Keratinocyte (primary cell): ENCODE data around the gene TIMM22. TPM values are rescaled to one million over a fixed set of nuclear protein-coding genes. Genes with fewer than 3 reads are reported as not detected.

Experiments used
- DNase-seq: peaks from one replicate; pipeline ENCODE4 v3.0.0-alpha.2; 2011; ENCODE audit warnings: low read depth, missing footprints, low spot score
- FAIRE-seq: peaks from 2 replicates; lab custom pipeline; 2011; peaks lifted over from hg19 to GRCh38; lab: Jason Lieb, UNC
- H2AFZ ChIP-seq: 2 replicates; pipeline ENCODE4 v1.6.0; 2012; ENCODE audit warnings: low read length, control low read depth, inconsistent platforms; ENCODE audit not compliant: control insufficient read depth
- H3K27ac ChIP-seq: 2 replicates; pipeline ENCODE4 v1.5.1; 2011; ENCODE audit warnings: low read length; ENCODE audit not compliant: control insufficient read depth, insufficient read depth
- H3K27me3 ChIP-seq: 3 replicates; pipeline ENCODE4 v1.6.0; 2011; ENCODE audit warnings: low read length; ENCODE audit not compliant: control insufficient read depth, insufficient read depth; ENCODE audit errors: extremely low read depth
- H3K36me3 ChIP-seq, 2 experiments: 2 replicates in 1 of 2; 3 replicates in 1 of 2; pipeline ENCODE4 v1.5.1; 2011; ENCODE audit warnings: low read length in 2 of 2, mild to moderate bottlenecking in 1 of 2; ENCODE audit not compliant: control insufficient read depth in 2 of 2, insufficient read depth in 2 of 2; ENCODE audit errors: extremely low read depth in 1 of 2
- H3K4me1 ChIP-seq: 3 replicates; pipeline ENCODE4 v1.5.1; 2011; ENCODE audit warnings: low read length; ENCODE audit not compliant: control insufficient read depth, insufficient read depth; ENCODE audit errors: extremely low read depth
- H3K4me2 ChIP-seq: 3 replicates; pipeline ENCODE4 v1.6.0; 2011; ENCODE audit warnings: low read depth, low read length; ENCODE audit not compliant: control insufficient read depth, insufficient read depth; ENCODE audit errors: extremely low read depth
- H3K4me3 ChIP-seq, 3 experiments: fragments of 200-600 bp in 1 of 3; sonication (generic) in 1 of 3; 2 replicates in 2 of 3; 3 replicates in 1 of 3; pipeline ENCODE4 v1.5.1; 2011 to 2016; ENCODE audit warnings: low read length in 3 of 3, mild to moderate bottlenecking in 3 of 3, control low read depth in 2 of 3, inconsistent platforms in 1 of 3, low read depth in 1 of 3, mixed read lengths in 1 of 3, mixed run types in 1 of 3, moderate library complexity in 1 of 3; ENCODE audit not compliant: control insufficient read depth in 2 of 3, insufficient read depth in 2 of 3; ENCODE audit errors: extremely low read depth in 1 of 3
- H3K79me2 ChIP-seq: 2 replicates; pipeline ENCODE4 v1.6.0; 2012; ENCODE audit warnings: low read length; ENCODE audit not compliant: control insufficient read depth, insufficient read depth
- H3K9ac ChIP-seq: 3 replicates; pipeline ENCODE4 v1.6.0; 2011; ENCODE audit warnings: low read length; ENCODE audit not compliant: control insufficient read depth, insufficient read depth; ENCODE audit errors: extremely low read depth
- H3K9me1 ChIP-seq: 3 replicates; pipeline ENCODE4 v1.6.0; 2011; ENCODE audit warnings: low read length; ENCODE audit not compliant: control insufficient read depth, insufficient read depth; ENCODE audit errors: extremely low read depth
- H3K9me3 ChIP-seq: 2 replicates; pipeline ENCODE4 v1.5.1; 2012; ENCODE audit warnings: low read depth, low read length; ENCODE audit not compliant: control insufficient read depth
- H4K20me1 ChIP-seq: 3 replicates; pipeline ENCODE4 v1.6.0; 2011; ENCODE audit warnings: low read length; ENCODE audit not compliant: control insufficient read depth, insufficient read depth; ENCODE audit errors: extremely low read depth
- EZH2 ChIP-seq: IDR thresholded peaks from one replicate; pipeline ENCODE4 v1.6.1; 2012; ENCODE audit warnings: inconsistent platforms, mild to moderate bottlenecking, low read length, moderate library complexity
- dilution Hi-C: fragments of 300-500 bp; cut with MboI; formaldehyde crosslinking; loops from one replicate; pipeline ENCODE4 v1.7.0; 2020; ENCODE audit warnings: low sequenced_read_pairs; ENCODE audit not compliant: extremely low pct_ligation_motif_present
- polyA plus RNA-seq, 5 experiments: library from polyadenylated mRNA; depleted of rRNA in 3 of 5; stranded (reverse) in 3 of 5; stranded (forward) in 1 of 5; unstranded in 1 of 5; fragments of >200 nt; gene quantifications; 1 replicate in 1 of 5; 2 replicates in 3 of 5; 3 replicates in 1 of 5; pipeline versions ENCODE4 v1.2.1 to v1.2.3, GENCODE V29; 2011 to 2012; ENCODE audit warnings: missing spikeins in 2 of 5, low read depth in 1 of 5, low replicate concordance in 1 of 5
- TF ChIP-seq, protein P1 (sequence below), 3 experiments: IDR thresholded peaks in 1 of 3; conservative IDR thresholded peaks in 1 of 3; optimal IDR thresholded peaks in 1 of 3; 2 replicates in 2 of 3; 3 replicates in 1 of 3; pipeline versions ENCODE3 to v1.5.1; 2011; ENCODE audit warnings: low read length in 3 of 3, mild to moderate bottlenecking in 3 of 3, moderate library complexity in 2 of 3, control low read depth in 1 of 3, inconsistent platforms in 1 of 3; ENCODE audit not compliant: insufficient read depth in 2 of 3; ENCODE audit errors: extremely low read depth in 1 of 3

The TIMM22 gene
- polyA plus RNA-seq, 1 donor (not counting 4 experiments of a cell fraction or from before 2014, with no cell fraction given), result 14.4 TPM

DNA sequence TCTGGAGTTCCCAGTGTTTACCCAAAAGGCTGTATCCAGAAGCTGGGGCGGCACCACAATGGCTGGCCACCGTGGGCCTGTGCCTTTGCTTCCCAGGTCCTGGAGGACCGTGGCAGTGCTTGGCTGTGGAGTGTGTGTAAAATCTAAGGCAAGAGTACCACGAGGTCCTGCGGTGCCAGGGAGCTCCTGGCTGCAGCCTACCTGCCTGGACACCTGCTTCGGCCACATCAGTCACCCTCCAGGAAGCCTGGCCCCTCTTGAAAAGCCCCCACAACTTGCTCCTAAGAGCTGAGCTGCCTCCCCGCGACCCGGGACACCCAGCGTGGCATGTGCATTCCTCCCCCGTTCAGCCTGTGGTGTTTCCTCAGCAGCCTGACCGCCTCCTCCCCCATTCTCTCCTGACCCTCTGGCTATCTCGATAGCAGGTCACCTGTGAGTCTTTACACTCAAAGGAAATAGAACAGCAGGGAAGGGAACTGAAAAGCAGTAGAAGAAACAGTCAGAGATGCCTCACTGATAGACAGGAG is 7.9 kb downstream of the TIMM22 start:
- dilution Hi-C loops, result no loop called here
- H3K4me1 ChIP-seq, result peaks cover 30% of the 10 kb centered on the region
- H3K9me3 ChIP-seq, result no peaks in the 10 kb centered on the region
- no peak overlapping the region for H3K4me2 ChIP-seq
- no peak overlapping the region for H3K27ac ChIP-seq
- peaks cover 19 to 32% of the 10 kb centered on the region in 2 experiments for H3K36me3 ChIP-seq
- H3K4me3 ChIP-seq, result no peak overlapping the region
- no peak overlapping the region for H2AFZ ChIP-seq
- no peak overlapping the region for H3K9ac ChIP-seq
- TF ChIP-seq, protein P1, sequence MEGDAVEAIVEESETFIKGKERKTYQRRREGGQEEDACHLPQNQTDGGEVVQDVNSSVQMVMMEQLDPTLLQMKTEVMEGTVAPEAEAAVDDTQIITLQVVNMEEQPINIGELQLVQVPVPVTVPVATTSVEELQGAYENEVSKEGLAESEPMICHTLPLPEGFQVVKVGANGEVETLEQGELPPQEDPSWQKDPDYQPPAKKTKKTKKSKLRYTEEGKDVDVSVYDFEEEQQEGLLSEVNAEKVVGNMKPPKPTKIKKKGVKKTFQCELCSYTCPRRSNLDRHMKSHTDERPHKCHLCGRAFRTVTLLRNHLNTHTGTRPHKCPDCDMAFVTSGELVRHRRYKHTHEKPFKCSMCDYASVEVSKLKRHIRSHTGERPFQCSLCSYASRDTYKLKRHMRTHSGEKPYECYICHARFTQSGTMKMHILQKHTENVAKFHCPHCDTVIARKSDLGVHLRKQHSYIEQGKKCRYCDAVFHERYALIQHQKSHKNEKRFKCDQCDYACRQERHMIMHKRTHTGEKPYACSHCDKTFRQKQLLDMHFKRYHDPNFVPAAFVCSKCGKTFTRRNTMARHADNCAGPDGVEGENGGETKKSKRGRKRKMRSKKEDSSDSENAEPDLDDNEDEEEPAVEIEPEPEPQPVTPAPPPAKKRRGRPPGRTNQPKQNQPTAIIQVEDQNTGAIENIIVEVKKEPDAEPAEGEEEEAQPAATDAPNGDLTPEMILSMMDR (optimal IDR thresholded peaks at IDR 0.05 in 1 of 3, IDR thresholded peaks at IDR 0.05 in 1 of 3, conservative IDR thresholded peaks at IDR 0.05 in 1 of 3; ENCODE audit: extremely low read depth in 1 of 3, insufficient read depth in 2 of 3, low read length in 3 of 3), result no peak
- TF ChIP-seq EZH2, result no peak
- H3K9me1 ChIP-seq, result no peaks in the 10 kb centered on the region
- no peak for FAIRE-seq
- no peak for DNase-seq
- H3K27me3 ChIP-seq, result no peaks in the 10 kb centered on the region
- H4K20me1 ChIP-seq, result peaks cover 3% of the 10 kb centered on the region
- H3K79me2 ChIP-seq, result peaks cover 2% of the 10 kb centered on the region

DNA sequence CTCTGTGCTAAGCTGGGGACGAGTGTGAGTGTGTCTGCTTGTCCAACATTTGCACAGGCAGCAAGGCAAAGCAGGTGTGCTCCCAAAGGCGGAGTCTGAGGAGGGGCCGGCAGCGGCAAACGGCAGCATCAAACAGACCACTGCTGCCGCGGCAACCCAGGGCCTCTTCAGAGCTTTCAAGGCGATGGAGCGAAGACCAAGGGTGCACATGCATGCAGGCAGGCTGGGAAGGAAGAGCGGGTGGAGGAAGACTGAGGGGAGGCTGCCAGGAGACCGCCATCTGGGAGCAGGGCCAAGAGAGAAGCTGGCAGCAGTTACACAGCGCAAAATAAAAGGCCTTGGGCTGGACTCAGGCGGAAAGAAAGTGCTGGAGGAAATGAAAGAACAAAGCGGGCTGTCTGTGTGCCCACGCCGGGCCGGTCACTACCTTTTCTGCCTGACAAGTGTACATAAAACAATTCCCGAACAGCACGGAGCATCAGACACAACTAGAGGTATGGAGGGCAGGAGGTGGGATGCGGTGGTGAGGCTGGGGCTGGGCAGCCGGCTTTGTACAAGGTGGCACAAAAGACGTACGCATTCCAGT is 8.5 kb downstream of the TIMM22 start:
- Histone ChIP-seq H3K79me2 (peaks cover under 1% of the 10 kb centered on the region), H3K9ac (no peak overlapping the region), H3K9me3 (no peaks in the 10 kb centered on the region), H3K4me2 (peak overlapping the region; percentile 22), H3K36me3 (peaks cover 15 to 34% of the 10 kb centered on the region in 2 experiments), H3K27me3 (no peaks in the 10 kb centered on the region), H3K27ac (no peak overlapping the region), H3K4me3 (no peak overlapping the region), H3K4me1 (peaks cover 29% of the 10 kb centered on the region), H4K20me1 (peaks cover 3% of the 10 kb centered on the region), H3K9me1 (no peaks in the 10 kb centered on the region), H2AFZ (no peak overlapping the region)
- TF ChIP-seq EZH2, result no peak
- TF ChIP-seq, protein P1 (optimal IDR thresholded peaks at IDR 0.05 in 1 of 3, IDR thresholded peaks at IDR 0.05 in 1 of 3, conservative IDR thresholded peaks at IDR 0.05 in 1 of 3; ENCODE audit: extremely low read depth in 1 of 3, insufficient read depth in 2 of 3, low read length in 3 of 3), result no peak
- no peak for DNase-seq
- dilution Hi-C loops, result no loop called here
- no peak for FAIRE-seq
